ENCODE measurements around the gene KIF3C.

KIF3C gene

DNA sequence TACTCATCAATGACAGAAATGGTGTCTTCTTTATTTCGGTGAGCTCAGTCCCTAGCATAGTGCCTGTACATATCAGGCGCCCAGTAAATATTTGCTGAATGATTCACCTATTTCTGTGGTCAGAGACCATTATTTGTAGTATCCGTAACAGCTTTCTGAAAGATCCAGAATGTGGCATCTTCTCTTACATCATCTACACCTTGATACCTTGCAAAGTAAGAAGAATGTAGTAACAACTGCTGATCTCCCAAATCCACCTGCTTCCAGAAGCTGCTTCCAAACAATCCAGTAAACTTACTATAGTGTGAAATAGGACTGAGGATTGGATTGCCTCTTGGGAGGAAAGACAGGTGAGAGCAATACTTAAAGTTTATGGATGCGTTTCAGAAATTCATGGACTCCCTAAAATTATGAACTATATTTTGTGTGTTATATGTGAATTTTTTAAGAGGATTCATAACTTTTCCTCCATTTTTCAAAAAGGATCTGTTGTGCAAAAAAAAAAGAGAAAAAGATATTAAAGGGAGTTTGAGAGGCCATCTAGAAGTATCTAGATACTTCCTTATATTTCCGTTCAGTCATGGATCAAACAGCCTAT, 103.1 kb downstream of the KIF3C start:
- no peak for DNase-seq

DNA sequence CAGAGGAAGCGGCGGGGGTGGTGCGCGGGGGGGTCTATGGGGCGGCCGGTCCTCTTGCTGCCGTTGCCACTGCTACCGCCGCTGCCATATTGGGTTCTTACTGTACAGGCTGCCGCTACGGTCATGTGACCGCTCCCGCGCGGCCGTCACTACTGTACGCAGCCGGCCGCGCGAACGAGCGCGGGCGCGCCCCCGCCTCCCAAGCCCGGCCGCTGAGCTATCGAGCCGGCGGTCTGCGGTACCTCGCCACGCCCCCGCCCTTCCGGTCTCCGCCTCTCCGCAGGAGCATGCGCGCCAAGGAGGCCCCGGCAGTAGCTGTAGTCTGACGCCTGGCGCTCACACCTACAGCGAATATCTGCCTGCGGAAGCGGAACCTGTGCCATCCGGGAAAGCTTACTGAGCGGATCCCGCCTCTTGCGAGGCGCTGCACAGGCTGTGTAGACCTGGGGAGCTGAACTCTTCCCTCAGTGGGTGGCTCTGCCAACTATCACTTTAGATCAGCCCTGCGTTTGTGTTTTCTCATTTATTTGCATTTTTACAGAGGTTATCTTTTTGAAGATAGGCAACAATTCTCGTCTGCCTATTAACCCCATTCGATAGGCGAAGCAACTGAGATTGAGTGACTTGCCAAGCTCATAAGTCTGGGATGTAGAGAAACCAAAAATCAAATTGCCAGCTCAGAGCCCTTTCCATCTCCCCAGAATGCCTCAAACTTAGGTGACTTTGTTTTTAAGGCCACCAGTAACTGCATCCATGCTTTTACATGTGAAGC, 103.8 kb downstream of the KIF3C start, which contains the start of gene ASXL2:
Gene ASXL2, minus strand, starts transcription at position 127 of the 772 bp plus-strand sequence. CDS start 265 bp downstream, outside the sequence.
- DNase-seq: peak; percentile 70 to 98 (median 94)

DNA sequence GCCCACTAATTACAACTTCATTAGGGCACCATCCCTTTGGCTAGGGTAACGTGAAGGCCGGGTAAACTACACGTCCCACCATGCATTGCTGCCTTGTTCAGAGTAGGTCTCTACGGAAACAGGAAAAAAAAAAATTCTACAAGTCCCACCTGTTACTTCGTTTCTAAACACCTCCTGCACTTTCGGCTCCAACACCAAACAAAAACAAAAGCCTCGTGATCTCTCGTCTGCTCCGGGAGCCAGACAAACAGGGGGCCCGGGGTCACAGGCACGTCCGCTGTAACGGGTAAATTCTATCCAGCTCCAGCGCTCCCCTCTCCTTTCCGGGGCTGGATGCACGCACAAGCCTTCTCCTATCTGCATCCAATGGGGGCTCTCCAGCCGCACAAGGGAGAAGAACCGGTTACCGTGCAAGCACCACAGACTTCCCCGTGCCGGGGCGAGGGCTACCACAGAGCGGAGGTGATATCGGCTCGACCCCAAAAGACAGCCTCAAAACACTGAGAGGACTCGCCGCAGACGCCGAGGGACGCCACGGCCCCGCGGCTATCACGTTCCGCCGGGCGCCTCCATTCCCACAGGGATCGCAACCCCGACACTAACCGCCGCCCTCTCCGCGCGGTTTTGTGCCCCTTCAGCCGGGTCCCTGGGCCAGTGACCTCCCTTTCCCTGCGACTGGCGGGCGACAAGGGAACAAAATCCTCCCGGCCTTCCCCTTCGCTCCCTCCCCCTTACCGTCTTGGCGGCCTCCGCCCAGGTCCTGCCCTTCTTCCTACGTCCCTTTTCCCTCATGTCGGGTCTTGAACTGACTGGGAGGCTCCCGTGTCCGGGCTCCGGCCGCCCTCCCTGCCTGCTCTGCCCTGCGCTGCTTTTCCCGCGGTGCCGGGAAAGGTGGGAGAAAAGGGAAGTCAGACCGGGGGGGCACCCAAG, 104.6 kb downstream of the KIF3C start:
- DNase-seq: peak in 50 of 56 donors; percentile 7 to 72 (median 41)
